H1 (cell line): ENCODE results near the gene MYO18A. TPM values are rescaled to one million over a fixed set of nuclear protein-coding genes. Genes with fewer than 3 reads are reported as not detected.

Source experiments
- CTCF ChIA-PET: fragments of 300-600 bp; sonication (Branson Sonifier 250); formaldehyde crosslinking; loops from one replicate; lab custom pipeline; 2021; ENCODE audit not compliant: partially characterized antibody; lab: Charles Lee
- POLR2A ChIA-PET: fragments of 300-600 bp; sonication (Branson Sonifier 250); formaldehyde crosslinking; loops from one replicate; lab custom pipeline; 2021; ENCODE audit warnings: inconsistent platforms; ENCODE audit not compliant: partially characterized antibody; lab: Charles Lee
- DNase-seq, 2 experiments: peaks; one replicate each; pipeline versions ENCODE4 v3.0.0 to v3.0.0-alpha.2; 2010 to 2022; ENCODE audit warnings: low spot score in 2 of 2, low read depth in 1 of 2, mixed read lengths in 1 of 2
- FAIRE-seq: peaks from 2 replicates; lab custom pipeline; 2011; peaks lifted over from hg19 to GRCh38; lab: Jason Lieb, UNC
- H2AFZ ChIP-seq: 2 replicates; pipeline ENCODE4 v1.8.1; 2012; ENCODE audit warnings: low read length, inconsistent platforms
- H2AK5ac ChIP-seq: 2 replicates; pipeline ENCODE4 v1.6.1; 2013; ENCODE audit warnings: low read depth, low read length
- H2BK120ac ChIP-seq: replicated peaks from 2 replicates; pipeline ENCODE3; 2013; ENCODE audit warnings: low read depth, low read length, inconsistent platforms
- H2BK12ac ChIP-seq: 2 replicates; pipeline ENCODE4 v1.6.1; 2013; ENCODE audit warnings: low read depth, low read length
- H2BK15ac ChIP-seq: 2 replicates; pipeline ENCODE4 v1.6.1; 2013; ENCODE audit warnings: low read length
- H2BK20ac ChIP-seq: 2 replicates; pipeline ENCODE4 v1.6.1; 2013; ENCODE audit warnings: low read length
- H2BK5ac ChIP-seq: 2 replicates; pipeline ENCODE4 v1.6.1; 2013; ENCODE audit warnings: low read depth, low read length
- H3K14ac ChIP-seq: 2 replicates; pipeline ENCODE4 v1.6.1; 2013; ENCODE audit warnings: inconsistent platforms; ENCODE audit not compliant: insufficient read length
- H3K18ac ChIP-seq: 2 replicates; pipeline ENCODE4 v1.6.1; 2013; ENCODE audit warnings: low read length; ENCODE audit errors: extremely low read depth
- H3K23ac ChIP-seq: 2 replicates; pipeline ENCODE4 v1.6.1; 2013; ENCODE audit warnings: inconsistent platforms; ENCODE audit not compliant: insufficient read length
- H3K23me2 ChIP-seq: 2 replicates; pipeline ENCODE4 v1.6.1; 2013; ENCODE audit warnings: low read depth, low read length
- H3K27ac ChIP-seq: 2 replicates; pipeline ENCODE4 v1.6.1; 2011; ENCODE audit warnings: low read depth, low read length, inconsistent platforms
- H3K27me3 ChIP-seq, 4 experiments: replicated peaks in 1 of 4; 1 replicate in 1 of 4; 2 replicates in 3 of 4; pipeline versions ENCODE4 v1.6.1 to v1.8.1; 2011 to 2013; ENCODE audit warnings: low read length in 3 of 4, mild to moderate bottlenecking in 3 of 4, inconsistent platforms in 2 of 4, mixed read lengths in 2 of 4, moderate library complexity in 1 of 4; ENCODE audit not compliant: control insufficient read depth in 3 of 4, insufficient read depth in 3 of 4; ENCODE audit errors: extremely low read depth in 1 of 4
- H3K36me3 ChIP-seq, 4 experiments: 2 replicates each; pipeline versions ENCODE4 v1.6.1 to v1.8.1; 2011 to 2013; ENCODE audit warnings: mild to moderate bottlenecking in 4 of 4, low read length in 3 of 4, moderate library complexity in 2 of 4, control low read depth in 1 of 4, inconsistent platforms in 1 of 4; ENCODE audit not compliant: insufficient read depth in 4 of 4, control insufficient read depth in 2 of 4
- H3K4ac ChIP-seq: replicated peaks from 2 replicates; pipeline ENCODE3; 2013; ENCODE audit warnings: low read length, low read depth, mixed read lengths, inconsistent platforms; ENCODE audit not compliant: insufficient read length
- H3K4me1 ChIP-seq, 4 experiments: replicated peaks in 1 of 4; 1 replicate in 1 of 4; 2 replicates in 3 of 4; pipeline versions ENCODE4 v1.6.1 to v1.8.1; 2011 to 2013; ENCODE audit warnings: low read length in 3 of 4, inconsistent platforms in 2 of 4, mixed read lengths in 1 of 4; ENCODE audit not compliant: insufficient read depth in 4 of 4, control insufficient read depth in 3 of 4
- H3K4me2 ChIP-seq, 2 experiments: 2 replicates each; pipeline versions ENCODE4 v1.6.1 to v1.8.1; 2011 to 2013; ENCODE audit warnings: low read depth in 2 of 2, low read length in 2 of 2, control low read depth in 1 of 2, inconsistent platforms in 1 of 2, mild to moderate bottlenecking in 1 of 2; ENCODE audit not compliant: insufficient read depth in 1 of 2
- H3K4me3 ChIP-seq, 4 experiments: fragments of 200-600, 300-600 bp in 1 of 4; sonication (generic), shearing (Covaris generic), sonication (Bioruptor Twin) in 1 of 4; 2 replicates each; pipeline versions ENCODE4 v1.5.1 to v1.8.1; 2011 to 2016; ENCODE audit warnings: low read length in 4 of 4, low read depth in 3 of 4, control low read depth in 2 of 4, inconsistent platforms in 2 of 4, mild to moderate bottlenecking in 2 of 4, mixed read lengths in 1 of 4, moderate library complexity in 1 of 4; ENCODE audit not compliant: insufficient read depth in 2 of 4; ENCODE audit errors: extremely low read depth in 1 of 4
- H3K56ac ChIP-seq: replicated peaks from 2 replicates; pipeline ENCODE3; 2013; ENCODE audit warnings: low read depth, mild to moderate bottlenecking, mixed read lengths, low read length, inconsistent platforms; ENCODE audit not compliant: insufficient read length
- H3K79me1 ChIP-seq: 2 replicates; pipeline ENCODE4 v1.6.1; 2013; ENCODE audit warnings: low read depth, low read length, control low read depth
- H3K79me2 ChIP-seq, 2 experiments: 2 replicates each; pipeline versions ENCODE4 v1.6.1 to v1.8.1; 2012 to 2013; ENCODE audit warnings: low read length in 2 of 2, mild to moderate bottlenecking in 2 of 2, inconsistent platforms in 1 of 2; ENCODE audit not compliant: insufficient read depth in 2 of 2, control insufficient read depth in 1 of 2
- H3K9ac ChIP-seq, 4 experiments: replicated peaks in 1 of 4; 1 replicate in 1 of 4; 2 replicates in 3 of 4; pipeline versions ENCODE4 v1.6.1 to v1.8.1; 2011 to 2013; ENCODE audit warnings: low read depth in 3 of 4, low read length in 3 of 4, control low read depth in 2 of 4, mild to moderate bottlenecking in 2 of 4, moderate library complexity in 2 of 4, inconsistent platforms in 1 of 4; ENCODE audit errors: extremely low read depth in 1 of 4
- H3K9me3 ChIP-seq, 2 experiments: 2 replicates each; pipeline versions ENCODE4 v1.6.1 to v1.8.1; 2012 to 2013; ENCODE audit warnings: mild to moderate bottlenecking in 2 of 2, moderate library complexity in 2 of 2, control low read depth in 1 of 2, inconsistent platforms in 1 of 2, low read depth in 1 of 2, low read length in 1 of 2, mixed read lengths in 1 of 2; ENCODE audit not compliant: insufficient read depth in 2 of 2
- H4K20me1 ChIP-seq, 2 experiments: replicated peaks in 1 of 2; 2 replicates each; pipeline versions ENCODE3 to v1.8.1; 2011 to 2013; ENCODE audit warnings: inconsistent platforms in 2 of 2, low read length in 2 of 2, mild to moderate bottlenecking in 1 of 2; ENCODE audit not compliant: insufficient read depth in 2 of 2, control insufficient read depth in 1 of 2
- H4K5ac ChIP-seq: 2 replicates; pipeline ENCODE4 v1.6.1; 2013; ENCODE audit warnings: low read length, low read depth, mixed read lengths, inconsistent platforms; ENCODE audit not compliant: insufficient read length
- H4K8ac ChIP-seq: 2 replicates; pipeline ENCODE4 v1.8.0; 2013; ENCODE audit warnings: mild to moderate bottlenecking, moderate library complexity, low read length, inconsistent platforms; ENCODE audit not compliant: insufficient read depth; ENCODE audit errors: extremely low read depth
- H4K91ac ChIP-seq: replicated peaks from 2 replicates; pipeline ENCODE3; 2013; ENCODE audit warnings: low read length, mixed read lengths, inconsistent platforms; ENCODE audit not compliant: insufficient read length
- ASH2L ChIP-seq: fragments of 200-600, 300-600 bp; sonication (generic); IDR thresholded peaks from one replicate; pipeline ENCODE4 v1.7.1; 2017; ENCODE audit warnings: low read length
- CHD2 ChIP-seq: IDR thresholded peaks from 2 replicates; pipeline ENCODE4 v1.6.1; 2012; ENCODE audit warnings: low read length, improper control_type of control experiment
- POLR2A ChIP-seq, 2 experiments: IDR thresholded peaks; 1 replicate in 1 of 2; 2 replicates in 1 of 2; pipeline ENCODE4 v1.6.1; 2011; ENCODE audit warnings: low read depth in 2 of 2, low read length in 2 of 2, mild to moderate bottlenecking in 2 of 2; ENCODE audit errors: control extremely low read depth in 1 of 2
- SIN3A ChIP-seq, 2 experiments: IDR thresholded peaks in 1 of 2; conservative IDR thresholded peaks in 1 of 2; 2 replicates each; pipeline ENCODE4 v1.6.1; 2011 to 2012; ENCODE audit warnings: low read length in 2 of 2, improper control_type of control experiment in 1 of 2, low read depth in 1 of 2, mild to moderate bottlenecking in 1 of 2
- WGBS, 2 experiments: shearing (Covaris generic) in 1 of 2; methylation state at CpG; one replicate each; pipeline versions ENCODE4 v1.1.6 to v1.1.7; 2013 to 2015; ENCODE audit warnings: low lambda C conversion rate in 2 of 2, mixed read lengths in 2 of 2, inconsistent platforms in 1 of 2, low coverage in 1 of 2, missing lambda C conversion rate in 1 of 2; ENCODE audit not compliant: insufficient replicate concordance in 2 of 2, insufficient coverage in 1 of 2, insufficient read length in 1 of 2; ENCODE audit errors: extremely low coverage in 1 of 2, missing lambda C conversion rate in 1 of 2; 5-methylcytosine and 5-hydroxymethylcytosine counted together
- polyA plus RNA-seq, 7 experiments: library from polyadenylated mRNA; depleted of rRNA in 3 of 7; stranded (reverse) in 5 of 7; unstranded in 2 of 7; fragments of >200 nt in 5 of 7; fragments of 200-250 nt in 2 of 7; gene quantifications; 1 replicate in 5 of 7; 2 replicates in 1 of 7; 4 replicates in 1 of 7; pipeline versions ENCODE4 v1.2.1 to v1.2.3, GENCODE V29; 2011 to 2013; ENCODE audit warnings: missing spikeins in 2 of 7, mixed read lengths in 2 of 7
- total RNA-seq: library from RNA; stranded (reverse); fragmentation: NEBNext Ultra II Directional; extraction: Animal tissue kit (Norgen Biotek cat#: 25700); gene quantifications from 2 replicates; pipeline ENCODE4 v1.2.1, GENCODE V29; 2021
- TF ChIP-seq, protein P1 (sequence below): IDR thresholded peaks from 2 replicates; pipeline ENCODE4 v1.6.1; 2012; ENCODE audit warnings: inconsistent platforms

The MYO18A gene
- total and polyA plus RNA-seq, 2 of the 8 experiments (the other 6 are each of a cell fraction or from before 2014, with no cell fraction given) = 7.6 to 43.8 TPM

DNA sequence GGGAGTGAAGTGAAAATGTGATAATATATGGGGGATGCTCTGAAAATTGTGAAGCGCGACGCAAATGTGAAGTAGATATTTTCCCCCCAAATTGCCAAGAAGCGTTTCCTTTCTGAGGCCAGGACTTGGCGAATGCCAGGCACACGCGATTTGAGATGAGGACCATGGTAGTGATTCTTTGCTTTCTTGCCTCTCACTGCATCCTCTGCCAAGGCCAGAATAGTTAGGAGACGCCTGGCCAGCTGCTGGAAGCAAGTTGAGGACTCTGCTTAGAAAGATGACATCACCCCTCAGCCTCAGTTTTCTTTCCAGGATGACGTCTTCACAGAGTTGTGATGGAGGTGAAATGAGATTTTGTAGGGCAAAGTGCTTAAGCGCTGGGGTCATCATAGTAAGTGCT, 111.4 kb downstream of the MYO18A start:
- H3K79me1 ChIP-seq = no peaks in the 10 kb centered on the region
- no peak overlapping the region for H2BK15ac ChIP-seq
- no peak overlapping the region for H3K4ac ChIP-seq
- no peak overlapping the region for H2AK5ac ChIP-seq
- H4K8ac ChIP-seq = no peak overlapping the region
- H2BK120ac ChIP-seq = no peak overlapping the region
- H3K79me2 ChIP-seq = no peaks in the 10 kb centered on the region
- H4K20me1 ChIP-seq = no peaks in the 10 kb centered on the region
- no peak overlapping the region for H2BK12ac ChIP-seq
- H2BK20ac ChIP-seq = no peak overlapping the region
- no peak overlapping the region for H3K4me2 ChIP-seq
- H3K14ac ChIP-seq = no peak overlapping the region
- no peak for TF ChIP-seq POLR2A (IDR thresholded peaks at IDR 0.05; ENCODE audit: control extremely low read depth in 1 of 2, low read depth in 2 of 2, low read length in 2 of 2)
- no peak for TF ChIP-seq ASH2L
- no peak for TF ChIP-seq CHD2
- no peak for TF ChIP-seq SIN3A (conservative IDR thresholded peaks at IDR 0.05 in 1 of 2, IDR thresholded peaks at IDR 0.05 in 1 of 2; ENCODE audit: low read depth in 1 of 2, low read length in 2 of 2)
- TF ChIP-seq, protein P1, sequence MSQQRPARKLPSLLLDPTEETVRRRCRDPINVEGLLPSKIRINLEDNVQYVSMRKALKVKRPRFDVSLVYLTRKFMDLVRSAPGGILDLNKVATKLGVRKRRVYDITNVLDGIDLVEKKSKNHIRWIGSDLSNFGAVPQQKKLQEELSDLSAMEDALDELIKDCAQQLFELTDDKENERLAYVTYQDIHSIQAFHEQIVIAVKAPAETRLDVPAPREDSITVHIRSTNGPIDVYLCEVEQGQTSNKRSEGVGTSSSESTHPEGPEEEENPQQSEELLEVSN = 0 out of 2 replicates have a peak, but pooled peaks have one; percentile 27
- 92 to 100% methylated on average over 2 to 10 of the region's 10 CpGs for WGBS, 2 experiments
- ChIA-PET CTCF (interaction anchor here (0.9 to 2.0 kb wide), 4 partner anchors 10 to 103 kb away, joined by 4 to 7 read pairs (median 6); no protein-coding TSS in a partner anchor), POLR2A (interaction anchor here (1.0 to 3.1 kb wide), 7 partner anchors 11 to 344 kb away, joined by 3 to 9 read pairs (median 4); partner anchors contain the start of genes PHF12 and PIPOX)
- no peaks in the 10 kb centered on the region for H3K36me3 ChIP-seq
- H2BK5ac ChIP-seq = no peak overlapping the region
- H3K4me1 ChIP-seq = peaks cover 5 to 24% (median 13%) of the 10 kb centered on the region in 4 experiments
- no peak overlapping the region for H3K56ac ChIP-seq
- H3K23ac ChIP-seq = no peak overlapping the region
- no peak overlapping the region for H4K5ac ChIP-seq
- H3K27ac ChIP-seq = no peak overlapping the region
- H3K27me3 ChIP-seq = 0 out of 7 replicates have a peak, but pooled peaks cover 0 to 2% (median 0%) of the 10 kb centered on the region in 4 experiments
- H3K9ac ChIP-seq = no peak overlapping the region
- no peak overlapping the region for H3K18ac ChIP-seq
- H4K91ac ChIP-seq = no peak overlapping the region
- no peak overlapping the region for H2AFZ ChIP-seq
- H3K4me3 ChIP-seq = no peak overlapping the region
- H3K9me3 ChIP-seq = no peaks in the 10 kb centered on the region
- DNase-seq (no peak), FAIRE-seq (no peak)
- no peaks in the 10 kb centered on the region for H3K23me2 ChIP-seq
